Tibial nerve (tissue), 4 donors: ENCODE measurements around the gene PPP4C. TPM values are rescaled to one million over a fixed set of nuclear protein-coding genes. Genes with fewer than 3 reads are reported as not detected.
A peak's percentile ranks its signal among the peaks of the same experiment; 100 is the strongest.

Source experiments
- DNase-seq, 2 donors: peaks; one replicate each; pipeline ENCODE4 v3.0.0-alpha.2; 2019; ENCODE audit warnings: low spot score in 2 of 2
- H3K27ac ChIP-seq, 4 donors: fragments of 200-600 bp; sonication (generic) in 3 of 4; one replicate each; pipeline ENCODE4 v1.5.1; 2017 to 2019; ENCODE audit warnings: mild to moderate bottlenecking in 1 of 4
- H3K27me3 ChIP-seq, 2 donors: fragments of 200-600 bp; sonication (generic) in 1 of 2; one replicate each; pipeline versions ENCODE4 v1.5.1 to v1.6.0; 2017 to 2019
- H3K36me3 ChIP-seq, 3 donors: fragments of 200-600 bp; sonication (generic); one replicate each; pipeline ENCODE4 v1.5.1; 2018 to 2019
- H3K4me1 ChIP-seq, 4 donors: fragments of 200-600 bp; sonication (generic) in 3 of 4; one replicate each; pipeline ENCODE4 v1.5.1; 2017 to 2019
- H3K4me3 ChIP-seq, 4 donors: fragments of 200-600 bp; sonication (generic) in 3 of 4; one replicate each; pipeline ENCODE4 v1.5.1; 2017 to 2019; ENCODE audit warnings: mild to moderate bottlenecking in 1 of 4, moderate library complexity in 1 of 4
- H3K9me3 ChIP-seq, 4 donors: fragments of 200-600 bp; sonication (generic) in 3 of 4; one replicate each; pipeline ENCODE4 v1.5.1; 2017 to 2019
- EP300 ChIP-seq, 2 donors: sonication (generic); formaldehyde crosslinking; IDR thresholded peaks; one replicate each; pipeline ENCODE4 v1.6.1; 2017; ENCODE audit warnings: antibody characterized with exemption in 2 of 2, mild to moderate bottlenecking in 1 of 2
- POLR2A ChIP-seq, 2 donors: fragments of 450-650 bp; IDR thresholded peaks; one replicate each; pipeline ENCODE4 v1.6.1; 2017; ENCODE audit warnings: antibody characterized with exemption in 2 of 2, mild to moderate bottlenecking in 2 of 2, moderate library complexity in 2 of 2
- WGBS, 2 donors: methylation state at CpG; one replicate each; pipeline ENCODE4 v1.1.5; 2018; 5-methylcytosine and 5-hydroxymethylcytosine counted together
- total RNA-seq, 4 donors: library from RNA; depleted of rRNA; stranded (reverse); fragments of >200 nt; gene quantifications; one replicate each; pipeline ENCODE4 v1.1.0, GENCODE V29; 2016
- TF ChIP-seq, protein P1 (sequence below), 5 experiments: fragments of 200-600 bp in 3 of 5; fragments of 450-650 bp in 2 of 5; sonication (generic) in 3 of 5; IDR thresholded peaks; one replicate each; pipeline ENCODE4 v1.5.1; 2016 to 2019; ENCODE audit warnings: antibody characterized with exemption in 5 of 5, mild to moderate bottlenecking in 3 of 5, moderate library complexity in 2 of 5

Gene PPP4C
- total RNA-seq, 4 donors from 2014 or later, result 21.1 to 54.3 (median 34.3) TPM

GRCh38 chr16:30068333-30068732, 7.5 kb upstream of the PPP4C start:
- DNase-seq, result no peak
- WGBS, 2 donors, result 83 to 87% methylated on average over 9 of the region's 9 CpGs
- TF ChIP-seq, protein P1, sequence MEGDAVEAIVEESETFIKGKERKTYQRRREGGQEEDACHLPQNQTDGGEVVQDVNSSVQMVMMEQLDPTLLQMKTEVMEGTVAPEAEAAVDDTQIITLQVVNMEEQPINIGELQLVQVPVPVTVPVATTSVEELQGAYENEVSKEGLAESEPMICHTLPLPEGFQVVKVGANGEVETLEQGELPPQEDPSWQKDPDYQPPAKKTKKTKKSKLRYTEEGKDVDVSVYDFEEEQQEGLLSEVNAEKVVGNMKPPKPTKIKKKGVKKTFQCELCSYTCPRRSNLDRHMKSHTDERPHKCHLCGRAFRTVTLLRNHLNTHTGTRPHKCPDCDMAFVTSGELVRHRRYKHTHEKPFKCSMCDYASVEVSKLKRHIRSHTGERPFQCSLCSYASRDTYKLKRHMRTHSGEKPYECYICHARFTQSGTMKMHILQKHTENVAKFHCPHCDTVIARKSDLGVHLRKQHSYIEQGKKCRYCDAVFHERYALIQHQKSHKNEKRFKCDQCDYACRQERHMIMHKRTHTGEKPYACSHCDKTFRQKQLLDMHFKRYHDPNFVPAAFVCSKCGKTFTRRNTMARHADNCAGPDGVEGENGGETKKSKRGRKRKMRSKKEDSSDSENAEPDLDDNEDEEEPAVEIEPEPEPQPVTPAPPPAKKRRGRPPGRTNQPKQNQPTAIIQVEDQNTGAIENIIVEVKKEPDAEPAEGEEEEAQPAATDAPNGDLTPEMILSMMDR (IDR thresholded peaks at IDR 0.05), result no peak
- TF ChIP-seq POLR2A (IDR thresholded peaks at IDR 0.05) (no peak), EP300 (IDR thresholded peaks at IDR 0.05) (no peak)
- H3K4me1 ChIP-seq, result peaks cover 3 to 52% (median 39%) of the 10 kb centered on the region in 4 donors
- peak overlapping the region in 1 of 4 donors; percentile 57 for H3K27ac ChIP-seq
- H3K36me3 ChIP-seq, result peaks cover 3 to 66% (median 30%) of the 10 kb centered on the region in 3 donors
- H3K9me3 ChIP-seq, result no peaks in the 10 kb centered on the region
- no peaks in the 10 kb centered on the region for H3K27me3 ChIP-seq
- H3K4me3 ChIP-seq, result no peak overlapping the region

GRCh38 chr16:30068750-30069610, 6.8 kb upstream of the PPP4C start:
- H3K4me1 ChIP-seq, result peaks cover 0 to 46% (median 33%) of the 10 kb centered on the region in 4 donors
- H3K4me3 ChIP-seq, result no peak overlapping the region
- TF ChIP-seq EP300 (IDR thresholded peaks at IDR 0.05) (no peak), POLR2A (IDR thresholded peaks at IDR 0.05) (no peak)
- TF ChIP-seq, protein P1 (IDR thresholded peaks at IDR 0.05), result peak in 1 of 5 experiments; percentile 23
- peak overlapping the region in 2 of 4 donors; percentile 57 for H3K27ac ChIP-seq
- H3K36me3 ChIP-seq, result peaks cover 3 to 71% (median 30%) of the 10 kb centered on the region in 3 donors
- no peaks in the 10 kb centered on the region for H3K27me3 ChIP-seq
- WGBS, 2 donors, result 84 to 89% methylated on average over 16 to 17 of the region's 17 CpGs
- H3K9me3 ChIP-seq, result no peaks in the 10 kb centered on the region
- no peak for DNase-seq

DNA sequence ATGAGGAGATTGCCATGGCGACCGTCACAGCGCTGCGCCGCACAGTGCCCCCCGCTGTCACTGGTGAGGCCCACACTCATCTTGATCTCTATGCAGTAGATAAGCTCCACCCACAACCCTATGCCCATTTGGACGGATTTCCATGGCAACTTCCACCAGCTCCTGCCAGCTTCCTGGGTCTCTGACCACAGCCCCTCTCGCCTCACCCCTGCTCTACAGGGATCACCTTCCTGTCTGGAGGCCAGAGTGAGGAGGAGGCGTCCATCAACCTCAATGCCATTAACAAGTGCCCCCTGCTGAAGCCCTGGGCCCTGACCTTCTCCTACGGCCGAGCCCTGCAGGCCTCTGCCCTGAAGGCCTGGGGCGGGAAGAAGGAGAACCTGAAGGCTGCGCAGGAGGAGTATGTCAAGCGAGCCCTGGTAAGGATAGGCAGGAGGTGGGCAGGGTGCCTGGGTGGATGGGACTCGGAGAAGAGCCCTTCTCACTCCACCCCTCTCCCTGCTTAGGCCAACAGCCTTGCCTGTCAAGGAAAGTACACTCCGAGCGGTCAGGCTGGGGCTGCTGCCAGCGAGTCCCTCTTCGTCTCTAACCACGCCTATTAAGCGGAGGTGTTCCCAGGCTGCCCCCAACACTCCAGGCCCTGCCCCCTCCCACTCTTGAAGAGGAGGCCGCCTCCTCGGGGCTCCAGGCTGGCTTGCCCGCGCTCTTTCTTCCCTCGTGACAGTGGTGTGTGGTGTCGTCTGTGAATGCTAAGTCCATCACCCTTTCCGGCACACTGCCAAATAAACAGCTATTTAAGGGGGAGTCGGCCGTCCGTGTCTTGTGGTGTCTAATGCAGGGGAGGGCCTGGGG, 6.0 kb upstream of the PPP4C start:
- 67 to 69% methylated on average over 31 of the region's 31 CpGs for WGBS, 2 donors
- no peaks in the 10 kb centered on the region for H3K9me3 ChIP-seq
- peaks cover 0 to 43% (median 33%) of the 10 kb centered on the region in 4 donors for H3K4me1 ChIP-seq
- peaks cover 3 to 71% (median 30%) of the 10 kb centered on the region in 3 donors for H3K36me3 ChIP-seq
- TF ChIP-seq, protein P1 (IDR thresholded peaks at IDR 0.05), result no peak
- TF ChIP-seq EP300 (IDR thresholded peaks at IDR 0.05), result no peak
- TF ChIP-seq POLR2A (IDR thresholded peaks at IDR 0.05), result no peak
- DNase-seq, result no peak
- peak overlapping the region in 2 of 4 donors; percentile 57 for H3K27ac ChIP-seq
- H3K4me3 ChIP-seq, result no peak overlapping the region
- H3K27me3 ChIP-seq, result no peaks in the 10 kb centered on the region

GRCh38 chr16:30070490-30070889, 5.3 kb upstream of the PPP4C start:
- H3K4me1 ChIP-seq, result peaks cover 0 to 50% (median 34%) of the 10 kb centered on the region in 4 donors
- H3K4me3 ChIP-seq, result no peak overlapping the region
- H3K27ac ChIP-seq, result peak overlapping the region in 1 of 4 donors; percentile 57
- H3K27me3 ChIP-seq, result no peaks in the 10 kb centered on the region
- no peak for DNase-seq
- TF ChIP-seq, protein P1 (IDR thresholded peaks at IDR 0.05), result no peak
- no peak for TF ChIP-seq POLR2A (IDR thresholded peaks at IDR 0.05)
- TF ChIP-seq EP300 (IDR thresholded peaks at IDR 0.05), result no peak
- no peaks in the 10 kb centered on the region for H3K9me3 ChIP-seq
- H3K36me3 ChIP-seq, result peaks cover 3 to 71% (median 30%) of the 10 kb centered on the region in 3 donors
